IMR-90 (cell line): Measurements from ENCODE around the gene RFC2. TPM values are rescaled to one million over a fixed set of nuclear protein-coding genes. Genes with fewer than 3 reads are reported as not detected.

Experiments used
- ATAC-seq: fragments of 200-7000 bp; cut with Tn5 transposase; 2 replicates; pipeline ENCODE4 v1.9.1; 2020; ENCODE audit warnings: low read depth, mild to moderate bottlenecking, moderate library complexity
- BruUV-seq: library from RNA; stranded (reverse); fragments of 400-500 nt; replicated peaks from 2 replicates; lab custom pipeline; 2021; lab: Mats Ljungman, UMichigan
- CTCF ChIA-PET: fragments of 300-600 bp; formaldehyde crosslinking; extraction: SDS; loops from one replicate; lab custom pipeline; 2021; ENCODE audit warnings: antibody characterized with exemption; lab: Yijun Ruan, JAX
- POLR2A ChIA-PET: fragments of 300-600 bp; sonication (Branson Sonifier 250); formaldehyde crosslinking; loops from one replicate; lab custom pipeline; 2022; ENCODE audit warnings: antibody characterized with exemption; ENCODE audit not compliant: unreplicated experiment; lab: Charles Lee
- DNase-seq: peaks from one replicate; pipeline ENCODE4 v3.0.0; 2013
- H2AFZ ChIP-seq: replicated peaks from 2 replicates; pipeline ENCODE3; 2013; ENCODE audit warnings: low read length, mild to moderate bottlenecking; ENCODE audit not compliant: poor library complexity
- H2AK5ac ChIP-seq: 2 replicates; pipeline ENCODE4 v1.6.1; 2013; ENCODE audit warnings: low read depth, low read length, inconsistent platforms
- H2AK9ac ChIP-seq: replicated peaks from 2 replicates; pipeline ENCODE3; 2013; ENCODE audit warnings: mild to moderate bottlenecking, low read depth, low read length, moderate library complexity; ENCODE audit not compliant: poor library complexity
- H2BK120ac ChIP-seq: 2 replicates; pipeline ENCODE4 v1.6.1; 2013; ENCODE audit warnings: low read depth, low read length, inconsistent platforms
- H2BK15ac ChIP-seq: 3 replicates; pipeline ENCODE4 v1.6.1; 2013; ENCODE audit warnings: low read depth, low read length, inconsistent platforms
- H2BK20ac ChIP-seq: 2 replicates; pipeline ENCODE4 v1.6.1; 2013; ENCODE audit warnings: low read depth, mild to moderate bottlenecking, inconsistent platforms, low read length, moderate library complexity
- H2BK5ac ChIP-seq: 2 replicates; pipeline ENCODE4 v1.6.1; 2013; ENCODE audit warnings: mild to moderate bottlenecking, low read depth, low read length, inconsistent platforms; ENCODE audit not compliant: poor library complexity, severe bottlenecking
- H3K14ac ChIP-seq: replicated peaks from 2 replicates; pipeline ENCODE4 v1.6.1; 2013; ENCODE audit warnings: low read depth, low read length, inconsistent platforms
- H3K18ac ChIP-seq: 2 replicates; pipeline ENCODE4 v1.6.1; 2013; ENCODE audit warnings: low read depth, low read length, control low read depth
- H3K23ac ChIP-seq: 2 replicates; pipeline ENCODE4 v1.6.1; 2013; ENCODE audit warnings: low read depth, low read length, inconsistent platforms
- H3K27ac ChIP-seq: 2 replicates; pipeline ENCODE4 v1.5.1; 2013; ENCODE audit warnings: mild to moderate bottlenecking, control low read depth, low read length; ENCODE audit not compliant: insufficient read depth
- H3K27me3 ChIP-seq: 2 replicates; pipeline ENCODE4 v1.6.1; 2013; ENCODE audit warnings: low read length; ENCODE audit not compliant: control insufficient read depth, insufficient read depth
- H3K36me3 ChIP-seq: 2 replicates; pipeline ENCODE4 v1.6.1; 2013; ENCODE audit warnings: low read length, mixed read lengths; ENCODE audit not compliant: control insufficient read depth, insufficient read depth
- H3K4ac ChIP-seq: 2 replicates; pipeline ENCODE4 v1.6.1; 2013; ENCODE audit warnings: low read depth, low read length, inconsistent platforms
- H3K4me1 ChIP-seq: 2 replicates; pipeline ENCODE4 v1.6.1; 2013; ENCODE audit warnings: low read length, mixed read lengths; ENCODE audit not compliant: control insufficient read depth, insufficient read depth
- H3K4me2 ChIP-seq: 2 replicates; pipeline ENCODE4 v1.6.1; 2013; ENCODE audit warnings: low read depth, mild to moderate bottlenecking, control low read depth, low read length, moderate library complexity
- H3K4me3 ChIP-seq: 2 replicates; pipeline ENCODE4 v1.5.1; 2013; ENCODE audit warnings: low read depth, mild to moderate bottlenecking, control low read depth, low read length, moderate library complexity; ENCODE audit not compliant: insufficient read depth
- H3K56ac ChIP-seq: 2 replicates; pipeline ENCODE4 v1.6.1; 2013; ENCODE audit warnings: low read length, inconsistent platforms; ENCODE audit not compliant: insufficient read depth; ENCODE audit errors: extremely low read depth
- H3K79me1 ChIP-seq, 2 experiments: 2 replicates each; pipeline ENCODE4 v1.6.1; 2013; ENCODE audit warnings: low read length in 2 of 2, inconsistent platforms in 1 of 2, low read depth in 1 of 2
- H3K9ac ChIP-seq: 2 replicates; pipeline ENCODE4 v1.6.1; 2013; ENCODE audit warnings: low read depth, low read length, control low read depth
- H3K9me1 ChIP-seq: 2 replicates; pipeline ENCODE4 v1.6.1; 2013; ENCODE audit warnings: low read length, inconsistent platforms; ENCODE audit not compliant: insufficient read depth
- H3K9me3 ChIP-seq: 2 replicates; pipeline ENCODE4 v1.6.1; 2013; ENCODE audit warnings: low read length; ENCODE audit not compliant: control insufficient read depth, insufficient read depth
- H4K20me1 ChIP-seq: 2 replicates; pipeline ENCODE4 v1.6.1; 2013; ENCODE audit warnings: low read length, inconsistent platforms; ENCODE audit not compliant: insufficient read depth
- H4K5ac ChIP-seq: 2 replicates; pipeline ENCODE4 v1.6.1; 2013; ENCODE audit warnings: mild to moderate bottlenecking, low read depth, low read length, control low read depth
- H4K8ac ChIP-seq, 2 experiments: 2 replicates each; pipeline ENCODE4 v1.6.1; 2013; ENCODE audit warnings: low read depth in 2 of 2, low read length in 2 of 2, control low read depth in 1 of 2, inconsistent platforms in 1 of 2
- H4K91ac ChIP-seq: 2 replicates; pipeline ENCODE4 v1.6.1; 2013; ENCODE audit warnings: low read depth, low read length, inconsistent platforms; ENCODE audit not compliant: insufficient read depth
- CEBPB ChIP-seq: IDR thresholded peaks from 2 replicates; pipeline ENCODE4 v1.6.1; 2012; ENCODE audit warnings: low read depth, low read length, improper control_type of control experiment
- FOS ChIP-seq: fragments of 150-350 bp; IDR thresholded peaks from 2 replicates; pipeline ENCODE4 v1.6.1; 2016; ENCODE audit warnings: low read depth, low read length
- MAFK ChIP-seq: IDR thresholded peaks from 2 replicates; pipeline ENCODE4 v1.6.1; 2012; ENCODE audit warnings: low read depth, low read length, improper control_type of control experiment
- RAD21 ChIP-seq: IDR thresholded peaks from 2 replicates; pipeline ENCODE4 v1.6.1; 2012; ENCODE audit warnings: low read length, improper control_type of control experiment
- SMC3 ChIP-seq: fragments of 150-350 bp; IDR thresholded peaks from 2 replicates; pipeline ENCODE4 v1.6.1; 2016; ENCODE audit warnings: low read depth, mild to moderate bottlenecking, antibody characterized with exemption, low read length, moderate library complexity
- WGBS, 2 experiments: methylation state at CpG; one replicate each; pipeline versions ENCODE4 v1.1.5 to v1.1.7; 2013; ENCODE audit warnings: missing lambda C conversion rate in 2 of 2; ENCODE audit not compliant: insufficient read length in 1 of 2; ENCODE audit errors: extremely low coverage in 2 of 2; 5-methylcytosine and 5-hydroxymethylcytosine counted together
- dilution Hi-C: fragments of 300-500 bp; cut with HindIII; formaldehyde crosslinking; loops from one replicate; pipeline ENCODE4 v1.14.3; 2018; ENCODE audit warnings: low sequenced_read_pairs; ENCODE audit not compliant: unreplicated experiment
- in situ Hi-C: fragments of 300-500 bp; cut with MboI; formaldehyde crosslinking; loops from 3 replicates; pipeline ENCODE4 v1.14.3; 2019; ENCODE audit warnings: low sequenced_read_pairs, inconsistent platforms, mixed read lengths
- intact Hi-C: fragments of 100-400 bp; cut with micrococcal nuclease; formaldehyde crosslinking; loops from 2 replicates; pipeline ENCODE4 v1.10.0; 2022
- polyA plus RNA-seq, 3 experiments: library from polyadenylated mRNA; depleted of rRNA; stranded (reverse); fragments of >200 nt; gene quantifications; 2 replicates each; pipeline ENCODE4 v1.2.3, GENCODE V29; 2012; ENCODE audit warnings: low replicate concordance in 1 of 3
- total RNA-seq: library from RNA; depleted of rRNA; stranded (reverse); fragments of >200 nt; gene quantifications from 2 replicates; pipeline ENCODE4 v1.2.3, GENCODE V29; 2012
- TF ChIP-seq, protein P1 (sequence below): conservative IDR thresholded peaks from 2 replicates; pipeline ENCODE4 v1.5.1; 2012; ENCODE audit warnings: mild to moderate bottlenecking, low read depth, low read length, improper control_type of control experiment

RFC2 gene
- total and polyA plus RNA-seq, 2 of the 4 experiments (the other 2 are of a cell fraction): 25.2 to 37.8 TPM

DNA sequence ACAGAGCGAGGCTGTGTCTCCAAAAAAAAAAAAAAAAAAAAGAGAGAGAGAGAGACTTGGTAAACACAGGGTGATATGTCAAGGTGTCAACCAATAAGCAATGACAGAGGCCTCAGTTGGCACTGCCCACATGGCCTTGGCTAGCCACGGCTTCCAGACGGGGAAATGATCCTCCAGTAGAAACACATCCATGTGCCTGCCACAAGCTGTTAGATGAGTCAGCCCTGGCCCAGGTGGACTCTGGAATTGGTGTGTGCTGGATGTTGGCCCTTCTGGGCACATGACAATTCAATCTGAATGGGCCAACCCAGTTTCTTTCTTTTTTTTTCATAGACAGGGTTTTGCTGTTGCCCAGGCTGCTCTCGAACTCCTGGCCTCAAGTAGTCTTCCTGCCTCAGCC lies 13.7 kb downstream of the RFC2 start:
- no peak overlapping the region for H3K4me2 ChIP-seq
- H4K8ac ChIP-seq: no peak overlapping the region
- no peaks in the 10 kb centered on the region for H3K9me3 ChIP-seq
- DNase-seq (no peak), ATAC-seq (no peak)
- no peak overlapping the region for H3K4me3 ChIP-seq
- no peaks in the 10 kb centered on the region; the same call in 1 of the 2 replicates for H3K9me1 ChIP-seq
- no peak overlapping the region for H3K14ac ChIP-seq
- no CpG with 5 or more reads among the region's 4 CpGs for WGBS, 2 experiments
- H2BK15ac ChIP-seq: no peak overlapping the region
- BruUV-seq: no TSS peak
- H3K27me3 ChIP-seq: no peaks in the 10 kb centered on the region
- no peak overlapping the region for H4K91ac ChIP-seq
- in situ Hi-C loops (loop anchor here (25.0 kb wide), 1 partner anchor 122 kb away; no protein-coding TSS in a partner anchor), dilution Hi-C loops (no loop called here), intact Hi-C loops (no loop called here)
- no peak overlapping the region for H3K27ac ChIP-seq
- H3K4me1 ChIP-seq: no peaks in the 10 kb centered on the region
- no peak overlapping the region for H3K9ac ChIP-seq
- H4K5ac ChIP-seq: no peak overlapping the region
- H3K79me1 ChIP-seq: peaks cover 0 to 10% of the 10 kb centered on the region in 2 experiments; a peak in 3 of 4 replicates
- ChIA-PET CTCF (no interaction called here), POLR2A (no interaction called here)
- no peak overlapping the region for H2BK5ac ChIP-seq
- H2AK9ac ChIP-seq: no peak overlapping the region
- H3K4ac ChIP-seq: no peak overlapping the region
- TF ChIP-seq CEBPB (no peak), FOS (no peak), SMC3 (no peak), RAD21 (no peak), MAFK (no peak)
- TF ChIP-seq, protein P1, sequence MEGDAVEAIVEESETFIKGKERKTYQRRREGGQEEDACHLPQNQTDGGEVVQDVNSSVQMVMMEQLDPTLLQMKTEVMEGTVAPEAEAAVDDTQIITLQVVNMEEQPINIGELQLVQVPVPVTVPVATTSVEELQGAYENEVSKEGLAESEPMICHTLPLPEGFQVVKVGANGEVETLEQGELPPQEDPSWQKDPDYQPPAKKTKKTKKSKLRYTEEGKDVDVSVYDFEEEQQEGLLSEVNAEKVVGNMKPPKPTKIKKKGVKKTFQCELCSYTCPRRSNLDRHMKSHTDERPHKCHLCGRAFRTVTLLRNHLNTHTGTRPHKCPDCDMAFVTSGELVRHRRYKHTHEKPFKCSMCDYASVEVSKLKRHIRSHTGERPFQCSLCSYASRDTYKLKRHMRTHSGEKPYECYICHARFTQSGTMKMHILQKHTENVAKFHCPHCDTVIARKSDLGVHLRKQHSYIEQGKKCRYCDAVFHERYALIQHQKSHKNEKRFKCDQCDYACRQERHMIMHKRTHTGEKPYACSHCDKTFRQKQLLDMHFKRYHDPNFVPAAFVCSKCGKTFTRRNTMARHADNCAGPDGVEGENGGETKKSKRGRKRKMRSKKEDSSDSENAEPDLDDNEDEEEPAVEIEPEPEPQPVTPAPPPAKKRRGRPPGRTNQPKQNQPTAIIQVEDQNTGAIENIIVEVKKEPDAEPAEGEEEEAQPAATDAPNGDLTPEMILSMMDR: no peak
- no peak overlapping the region for H2BK20ac ChIP-seq
- no peak overlapping the region for H3K18ac ChIP-seq
- no peak overlapping the region for H2AK5ac ChIP-seq
- no peak overlapping the region for H3K23ac ChIP-seq
- no peak overlapping the region for H3K56ac ChIP-seq
- no peak overlapping the region for H2AFZ ChIP-seq
- 0 out of 2 replicates have a peak, but pooled peaks cover 3% of the 10 kb centered on the region for H4K20me1 ChIP-seq
- no peak overlapping the region for H2BK120ac ChIP-seq
- peaks cover 41% of the 10 kb centered on the region for H3K36me3 ChIP-seq
